HG03521 (cell line): Measurements from ENCODE around the gene HTR2B.
"Not testable (repeated sequence)": the region's sequence is repeated elsewhere in the genome, so short reads cannot be mapped to it uniquely, and the experiment has no call there.

Experiments used
- ATAC-seq: cut with Tn5 transposase; IDR thresholded peaks from one replicate; pipeline ENCODE4 v1.9.1; 2021; ENCODE audit warnings: mild to moderate bottlenecking, moderate library complexity; ENCODE audit not compliant: unreplicated experiment

The HTR2B gene

DNA sequence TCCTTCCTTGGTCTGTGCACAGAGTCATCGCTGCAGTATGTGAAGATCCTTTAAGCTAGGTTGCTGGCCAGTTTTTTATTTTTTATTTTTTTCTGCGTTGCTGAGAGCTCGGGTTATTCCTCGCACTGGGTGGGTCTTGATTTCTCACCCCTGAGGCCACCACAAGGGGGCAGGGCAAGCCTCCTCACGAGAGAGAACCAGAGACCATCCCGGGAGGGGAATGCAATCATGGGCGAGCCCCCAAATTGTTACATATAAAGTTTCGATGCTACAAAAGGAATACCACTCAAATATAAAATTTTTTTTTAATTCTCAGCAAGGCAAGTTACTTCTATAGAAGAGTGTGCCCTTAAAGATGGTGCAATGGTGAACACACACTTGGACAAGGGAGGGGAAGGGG is 24.9 kb downstream of the HTR2B start:
- no peak for ATAC-seq

DNA sequence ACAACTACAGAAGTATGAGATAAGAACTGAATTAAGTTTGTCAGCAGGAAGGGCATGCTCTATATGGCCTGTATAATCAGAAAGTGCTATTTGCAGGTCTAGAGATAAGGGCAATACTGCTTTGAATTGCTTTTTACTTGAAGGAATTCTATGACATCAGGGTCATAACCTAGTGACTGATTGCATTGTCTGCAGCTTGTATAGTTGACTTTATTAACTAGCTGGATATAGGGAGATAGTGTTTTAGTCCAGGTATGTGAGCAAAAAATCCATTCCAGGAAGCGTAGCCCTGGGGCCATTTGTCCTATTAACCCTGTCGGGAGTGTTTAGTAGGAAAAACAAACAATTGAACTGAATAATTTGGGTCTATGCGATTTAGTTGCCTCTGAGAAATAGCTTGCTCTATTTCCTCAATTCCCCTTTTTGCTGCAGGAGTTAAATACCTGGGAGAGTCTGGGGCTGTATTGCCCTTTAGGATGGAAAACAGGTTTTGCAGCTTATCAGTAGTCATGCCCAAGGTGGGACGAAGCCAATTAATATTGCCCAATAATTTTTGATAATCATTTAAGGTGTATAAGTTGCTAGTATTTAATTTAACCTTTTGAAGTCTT is 30.0 kb downstream of the HTR2B start:
- ATAC-seq = no peak

DNA sequence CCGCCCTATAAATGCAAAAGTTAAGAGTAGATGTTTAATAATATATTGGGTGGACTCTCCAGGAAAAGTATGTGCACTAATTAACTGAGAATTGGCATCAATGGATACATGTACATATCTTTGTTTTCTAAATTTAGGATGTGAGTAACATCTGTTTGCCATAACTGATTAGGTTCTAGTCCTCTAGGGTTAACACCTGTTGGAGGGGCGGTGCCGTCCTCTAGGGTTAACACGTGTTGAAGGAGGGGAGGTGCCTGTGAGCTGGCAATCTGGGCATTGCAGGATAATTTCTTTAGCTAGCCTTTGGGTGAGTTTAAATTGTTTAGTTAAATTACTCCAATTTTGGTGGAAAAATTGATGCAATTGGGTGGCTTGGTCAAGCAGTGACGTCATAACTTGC is 30.9 kb downstream of the HTR2B start:
- no peak for ATAC-seq

DNA sequence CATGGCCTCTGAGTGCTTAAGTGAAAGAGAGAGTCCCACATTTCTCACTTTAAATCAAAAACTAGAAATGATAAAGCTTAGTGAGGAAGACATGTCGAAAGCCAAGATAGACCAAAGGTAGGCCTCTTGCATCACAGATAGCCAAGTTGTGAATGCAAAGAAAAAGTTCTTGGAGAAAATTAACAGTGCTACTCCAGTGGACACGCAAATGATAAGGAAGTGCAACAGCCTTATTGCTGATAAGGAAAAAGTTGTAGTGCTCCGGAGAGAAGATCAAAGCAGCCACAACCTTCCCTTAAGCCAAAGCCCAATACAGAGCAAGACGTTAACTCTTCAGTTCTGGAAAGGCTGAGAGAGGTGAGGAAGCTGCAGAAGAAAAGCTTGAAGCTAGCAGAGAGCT is 36.1 kb downstream of the HTR2B start:
- ATAC-seq = no peak

DNA sequence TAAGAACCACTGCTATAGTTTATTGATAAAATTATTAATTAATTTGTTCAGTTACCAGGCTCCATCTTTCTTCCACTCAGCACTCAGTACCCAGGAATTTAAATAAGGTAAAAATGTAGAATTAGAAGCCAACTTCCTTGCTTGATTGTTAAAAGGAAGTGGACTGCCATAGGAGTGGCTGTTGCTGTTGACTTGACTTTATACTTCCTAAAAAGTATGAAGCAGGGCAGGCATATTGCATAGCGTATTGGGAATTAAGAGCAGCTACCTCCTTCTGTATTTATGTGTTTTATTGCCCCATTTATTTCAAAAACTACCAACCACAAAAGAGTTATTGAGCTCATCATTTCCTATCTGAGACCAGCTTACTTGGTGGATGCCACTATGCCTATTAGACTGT is 40.3 kb downstream of the HTR2B start:
- ATAC-seq = no peak

DNA sequence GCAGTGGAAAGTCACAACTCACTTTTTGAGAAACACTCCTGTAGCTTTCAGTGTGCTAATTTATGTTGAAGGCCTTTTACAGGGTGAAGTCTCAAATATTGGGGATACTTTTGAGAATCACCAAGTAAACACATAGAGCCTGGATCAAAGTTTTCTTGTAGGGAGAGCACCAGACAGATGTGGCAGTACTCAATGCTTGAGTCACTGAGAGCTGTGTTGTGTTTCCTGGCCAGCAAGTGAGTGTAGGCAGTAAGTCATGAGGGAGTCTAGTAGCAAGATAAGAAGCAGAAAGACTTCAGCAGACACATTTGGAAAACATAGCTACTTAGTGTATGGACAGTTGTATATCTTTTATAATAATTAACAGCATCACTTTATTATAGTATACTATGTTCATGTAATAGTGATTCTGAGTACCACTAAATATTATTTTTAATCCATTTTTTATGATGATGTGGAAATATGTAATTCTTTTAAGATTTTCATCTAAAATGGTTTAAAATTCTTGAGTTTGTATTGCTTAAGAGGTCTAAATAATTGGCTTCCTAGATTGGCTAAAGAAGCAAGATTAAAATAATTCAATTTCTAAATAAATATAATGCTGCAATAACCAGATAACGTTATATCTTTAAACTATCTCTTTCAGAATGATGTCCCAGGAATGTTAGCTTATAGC is 55.3 kb downstream of the HTR2B start:
- ATAC-seq = no peak

DNA sequence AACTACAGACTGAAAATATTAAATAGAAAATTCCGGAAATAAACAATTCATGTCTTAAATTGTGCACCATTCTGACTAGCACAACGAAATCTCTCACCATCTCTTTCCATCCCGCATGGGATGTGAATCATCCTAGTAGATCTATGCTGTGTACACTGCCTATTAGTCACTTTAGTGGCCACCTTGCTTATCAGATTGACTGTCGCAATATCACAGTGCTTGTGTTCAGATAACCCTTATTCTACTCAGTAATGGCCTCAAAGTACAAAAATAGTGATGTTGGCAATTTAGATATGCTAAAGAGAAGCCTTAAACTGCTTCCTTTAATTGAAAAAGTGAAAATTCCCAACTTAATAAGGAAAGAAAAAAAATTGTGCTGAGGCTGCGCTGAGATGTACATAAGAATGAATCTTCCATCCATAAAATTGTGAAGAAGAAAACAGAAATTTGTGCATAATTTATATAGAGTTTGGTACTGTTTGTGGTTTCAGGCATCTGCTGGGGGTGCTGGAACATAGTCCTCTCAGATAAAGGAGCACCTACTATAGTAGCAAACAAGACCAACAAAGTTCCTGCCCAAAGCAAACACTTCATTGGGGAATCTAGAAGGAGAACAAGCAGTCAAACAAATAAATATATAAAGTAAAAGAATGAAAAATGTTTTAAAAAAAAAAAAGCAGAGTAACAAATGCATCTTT is 56.2 kb downstream of the HTR2B start:
- ATAC-seq = no peak

DNA sequence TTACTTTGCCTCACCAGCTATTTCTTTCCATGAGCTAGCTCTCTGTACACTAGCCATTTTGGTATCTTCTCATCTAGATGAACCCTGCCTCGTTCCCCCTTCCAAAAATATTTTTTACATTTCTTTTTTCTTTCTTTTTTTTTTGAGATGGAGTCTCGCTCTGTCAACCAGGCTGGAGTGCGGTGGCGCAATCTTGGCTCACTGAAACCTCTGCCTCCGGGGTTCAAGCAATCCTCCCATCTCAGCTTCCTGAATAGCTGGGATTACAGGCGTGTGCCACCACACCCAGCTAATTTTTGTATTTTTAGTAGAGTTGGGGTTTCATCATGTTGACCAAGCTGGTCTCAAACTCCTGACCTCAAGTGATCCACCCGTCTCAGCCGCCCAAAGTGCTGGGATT is 57.3 kb downstream of the HTR2B start:
- not testable (repeated sequence) for ATAC-seq

DNA sequence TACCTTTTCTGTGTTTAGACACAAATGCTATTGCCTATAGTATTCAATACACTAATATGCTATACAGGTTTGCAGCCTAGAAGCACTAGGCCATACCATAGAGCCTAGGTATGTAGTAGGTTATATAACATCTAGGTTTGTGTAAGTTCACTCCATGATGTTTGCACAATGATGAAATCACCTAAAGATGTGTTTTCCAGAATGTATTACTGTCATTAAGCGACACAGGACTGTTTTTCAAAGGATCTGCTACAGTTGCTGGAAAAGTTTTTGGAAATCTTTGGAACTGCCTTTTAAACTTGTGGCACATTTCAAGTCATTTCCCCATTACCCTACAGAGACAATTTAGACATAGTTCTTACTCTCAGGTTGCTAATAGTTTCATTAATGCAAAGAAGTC is 58.9 kb downstream of the HTR2B start:
- ATAC-seq = no peak

DNA sequence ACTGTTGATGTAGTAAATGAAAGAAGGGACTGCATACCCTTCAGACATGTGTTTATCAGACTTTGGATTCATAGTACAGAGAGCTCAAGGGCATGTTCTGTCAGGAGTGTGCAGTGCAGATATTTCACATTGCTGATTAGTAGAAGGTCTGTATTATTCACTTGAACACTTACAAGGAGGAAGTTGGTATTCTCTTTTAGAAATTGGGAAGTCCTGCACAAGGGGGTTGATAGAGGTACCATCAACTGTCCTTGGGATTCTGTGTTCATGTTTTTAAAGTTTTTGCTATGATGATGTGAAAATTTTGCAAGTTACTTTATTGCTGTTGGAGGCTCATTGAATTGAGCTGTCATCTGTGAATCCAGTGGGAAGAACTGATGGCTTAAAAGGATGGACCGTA is 61.5 kb downstream of the HTR2B start:
- ATAC-seq = no peak

DNA sequence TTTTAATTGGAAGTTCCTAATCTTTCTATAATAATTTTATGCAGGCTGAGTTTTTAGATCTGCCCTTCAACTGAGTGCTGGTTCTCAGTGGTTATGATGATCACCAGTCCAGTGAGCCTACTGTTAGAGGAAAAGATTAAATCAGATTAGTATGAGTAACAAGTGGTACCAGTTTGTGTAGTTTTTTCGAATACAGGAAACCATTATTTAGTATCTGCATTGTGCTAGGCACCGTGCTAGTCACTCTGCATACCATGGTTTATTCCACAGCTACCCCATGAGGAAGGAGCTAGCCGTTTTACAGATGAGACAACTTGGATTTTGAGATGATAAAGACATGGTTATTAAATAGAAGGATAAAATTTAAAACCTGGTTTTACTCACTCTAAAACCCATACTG is 62.1 kb downstream of the HTR2B start:
- no peak for ATAC-seq

DNA sequence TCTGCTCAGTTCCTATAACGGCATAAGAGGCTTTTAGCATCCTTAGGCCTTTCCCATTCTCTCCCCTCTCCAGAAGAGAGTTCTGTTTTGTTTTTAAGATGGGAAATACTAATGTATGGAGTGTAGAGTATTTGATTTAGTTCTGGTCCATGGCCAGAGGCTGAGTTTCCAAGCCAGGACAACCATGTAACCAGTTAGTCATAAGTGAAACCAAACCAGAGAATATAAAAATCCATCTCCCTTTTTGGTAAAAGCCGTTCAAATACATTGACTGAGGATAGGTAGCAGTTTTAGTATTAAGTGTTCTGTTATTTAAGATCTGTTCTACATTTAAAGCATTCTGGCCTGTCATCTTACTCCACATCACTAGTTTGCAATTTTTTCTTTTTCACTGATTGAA is 65.1 kb downstream of the HTR2B start:
- no peak for ATAC-seq

DNA sequence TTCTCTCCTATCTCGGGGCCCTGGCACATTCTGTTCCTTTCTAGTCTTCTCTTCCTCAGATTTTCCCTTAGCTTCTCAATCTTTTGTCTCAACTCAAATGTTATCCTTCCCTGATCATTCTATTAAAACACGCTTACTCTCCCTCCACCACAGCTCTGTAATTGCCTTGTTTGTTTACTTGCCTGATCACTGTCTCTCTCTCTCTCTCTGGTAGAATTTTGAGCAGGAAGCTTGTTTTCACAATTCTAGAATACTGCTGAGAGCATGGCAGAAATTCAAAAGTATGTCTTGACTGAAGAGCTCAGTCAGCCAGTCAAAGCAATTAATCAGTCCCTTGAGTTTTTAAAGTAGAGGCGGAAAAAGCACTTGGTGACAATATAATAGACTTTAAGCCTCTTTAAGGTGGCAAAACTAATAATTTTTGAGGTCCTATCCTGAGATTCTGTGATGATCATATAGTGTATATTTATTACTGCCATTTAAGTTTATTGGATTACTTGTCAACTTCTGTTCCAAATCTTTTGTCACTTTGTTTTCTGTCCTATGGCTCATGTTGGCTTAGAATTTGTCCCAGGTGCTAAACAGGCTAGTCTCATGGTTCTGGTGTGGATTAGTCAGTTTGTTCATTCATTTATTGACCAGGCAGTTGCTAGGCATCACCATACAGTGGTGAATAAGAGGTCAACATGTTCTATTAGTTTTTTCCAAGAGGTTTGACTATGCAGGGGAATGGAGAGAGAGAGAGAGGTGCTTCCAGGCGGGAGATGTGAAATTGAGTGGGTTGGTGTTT is 65.9 kb downstream of the HTR2B start:
- no peak for ATAC-seq
